ENCODE data around the gene PIGS.

DNA sequence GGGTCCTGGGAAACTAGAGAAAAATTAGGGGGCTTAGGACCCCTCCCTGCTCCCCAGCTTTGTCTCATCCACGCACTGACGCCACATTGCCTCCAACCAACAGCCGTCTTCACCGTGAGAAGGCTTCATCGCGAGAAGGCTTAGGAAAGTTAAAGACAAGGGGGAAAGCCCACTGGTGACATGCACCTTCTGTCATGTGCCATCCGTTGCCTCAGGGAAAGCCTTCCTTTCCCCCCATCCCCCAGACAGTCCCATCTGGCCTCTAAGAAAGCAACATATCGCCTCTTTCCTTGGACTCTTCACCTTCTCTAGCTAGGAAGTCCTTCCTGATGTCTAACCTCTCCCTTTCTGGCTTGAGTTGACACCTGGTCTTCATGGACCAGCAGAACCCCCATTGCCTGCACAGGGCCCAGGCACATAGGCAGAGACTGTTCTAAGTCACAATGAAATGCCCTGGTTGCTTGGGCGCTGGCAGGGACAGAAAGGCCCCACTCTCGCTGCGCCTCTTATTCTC is 63.1 kb downstream of the PIGS start:
- TF ChIP-seq MAZ (IDR thresholded peaks at IDR 0.05; ENCODE audit: borderline replicate concordance, low read depth, low read length) (no peak), CEBPB (IDR thresholded peaks at IDR 0.05; ENCODE audit: low read depth, low read length) (no peak), POLR2A (IDR thresholded peaks at IDR 0.05; ENCODE audit: low read depth, low read length) (no peak), FOS (IDR thresholded peaks at IDR 0.05; ENCODE audit: low read depth, low read length) (no peak), RAD21 (IDR thresholded peaks at IDR 0.05; ENCODE audit: low read length) (no peak), MAFK (IDR thresholded peaks at IDR 0.05; ENCODE audit: low read depth, low read length) (no peak), MXI1 (IDR thresholded peaks at IDR 0.05; ENCODE audit: borderline replicate concordance, low read depth, low read length) (no peak), BHLHE40 (IDR thresholded peaks at IDR 0.05; ENCODE audit: low read depth, low read length) (no peak)
- TF ChIP-seq, protein P1, sequence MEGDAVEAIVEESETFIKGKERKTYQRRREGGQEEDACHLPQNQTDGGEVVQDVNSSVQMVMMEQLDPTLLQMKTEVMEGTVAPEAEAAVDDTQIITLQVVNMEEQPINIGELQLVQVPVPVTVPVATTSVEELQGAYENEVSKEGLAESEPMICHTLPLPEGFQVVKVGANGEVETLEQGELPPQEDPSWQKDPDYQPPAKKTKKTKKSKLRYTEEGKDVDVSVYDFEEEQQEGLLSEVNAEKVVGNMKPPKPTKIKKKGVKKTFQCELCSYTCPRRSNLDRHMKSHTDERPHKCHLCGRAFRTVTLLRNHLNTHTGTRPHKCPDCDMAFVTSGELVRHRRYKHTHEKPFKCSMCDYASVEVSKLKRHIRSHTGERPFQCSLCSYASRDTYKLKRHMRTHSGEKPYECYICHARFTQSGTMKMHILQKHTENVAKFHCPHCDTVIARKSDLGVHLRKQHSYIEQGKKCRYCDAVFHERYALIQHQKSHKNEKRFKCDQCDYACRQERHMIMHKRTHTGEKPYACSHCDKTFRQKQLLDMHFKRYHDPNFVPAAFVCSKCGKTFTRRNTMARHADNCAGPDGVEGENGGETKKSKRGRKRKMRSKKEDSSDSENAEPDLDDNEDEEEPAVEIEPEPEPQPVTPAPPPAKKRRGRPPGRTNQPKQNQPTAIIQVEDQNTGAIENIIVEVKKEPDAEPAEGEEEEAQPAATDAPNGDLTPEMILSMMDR (conservative IDR thresholded peaks at IDR 0.05; ENCODE audit: low read depth, low read length) = no peak
- TF ChIP-seq, protein P2, sequence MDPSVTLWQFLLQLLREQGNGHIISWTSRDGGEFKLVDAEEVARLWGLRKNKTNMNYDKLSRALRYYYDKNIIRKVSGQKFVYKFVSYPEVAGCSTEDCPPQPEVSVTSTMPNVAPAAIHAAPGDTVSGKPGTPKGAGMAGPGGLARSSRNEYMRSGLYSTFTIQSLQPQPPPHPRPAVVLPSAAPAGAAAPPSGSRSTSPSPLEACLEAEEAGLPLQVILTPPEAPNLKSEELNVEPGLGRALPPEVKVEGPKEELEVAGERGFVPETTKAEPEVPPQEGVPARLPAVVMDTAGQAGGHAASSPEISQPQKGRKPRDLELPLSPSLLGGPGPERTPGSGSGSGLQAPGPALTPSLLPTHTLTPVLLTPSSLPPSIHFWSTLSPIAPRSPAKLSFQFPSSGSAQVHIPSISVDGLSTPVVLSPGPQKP (IDR thresholded peaks at IDR 0.05; ENCODE audit: borderline replicate concordance, low read depth, low read length) = no peak
- TF ChIP-seq, protein P3, sequence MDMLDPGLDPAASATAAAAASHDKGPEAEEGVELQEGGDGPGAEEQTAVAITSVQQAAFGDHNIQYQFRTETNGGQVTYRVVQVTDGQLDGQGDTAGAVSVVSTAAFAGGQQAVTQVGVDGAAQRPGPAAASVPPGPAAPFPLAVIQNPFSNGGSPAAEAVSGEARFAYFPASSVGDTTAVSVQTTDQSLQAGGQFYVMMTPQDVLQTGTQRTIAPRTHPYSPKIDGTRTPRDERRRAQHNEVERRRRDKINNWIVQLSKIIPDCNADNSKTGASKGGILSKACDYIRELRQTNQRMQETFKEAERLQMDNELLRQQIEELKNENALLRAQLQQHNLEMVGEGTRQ (IDR thresholded peaks at IDR 0.05; ENCODE audit: low read depth, low read length) = no peak

All from IMR-90 (cell line).